ENCODE measurements around the gene TIE1. TPM values are rescaled to one million over a fixed set of nuclear protein-coding genes. Genes with fewer than 3 reads are reported as not detected.
A peak's percentile ranks its signal among the peaks of the same experiment; 100 is the strongest.

TIE1 gene
- total RNA-seq (2014; rRNA removed; shearing (Covaris generic)), result 135 and 139 TPM in 2 replicates
- 34.9 and 45.3 TPM in 2 replicates for polyA plus RNA-seq (2015; cell fraction: cytosol; rRNA removed)
- polyA plus RNA-seq (2015; cell fraction: nucleus; rRNA removed), result 101 and 121 TPM in 2 replicates

GRCh38 chr1:43300378-43301094 is at the start of gene TIE1:
Gene TIE1 (plus strand): TSS chr1:43300982. CDS start chr1:43301072, 90 bp downstream.
- DNase-seq (ENCODE audit: low read depth), result peak; percentile 70

DNA sequence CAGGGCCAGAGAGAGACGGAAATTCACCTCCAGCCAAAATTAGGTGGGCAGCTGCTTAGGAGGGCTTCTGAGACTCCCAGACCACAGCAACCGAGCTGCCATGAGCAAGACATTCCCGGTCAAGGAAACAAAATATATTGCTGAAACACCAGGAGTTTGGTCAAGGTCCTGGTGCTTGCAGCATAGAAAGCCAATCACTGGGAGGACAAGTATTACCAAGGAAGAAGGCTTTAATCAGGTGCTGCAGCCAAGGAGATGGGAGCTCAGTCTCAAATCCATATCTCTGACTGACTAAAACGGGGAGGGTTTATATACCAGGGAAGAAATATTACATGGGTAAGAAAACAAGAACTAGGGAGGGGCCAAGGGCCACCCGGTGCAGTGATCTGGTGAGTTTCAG is 49.8 kb upstream of the TIE1 start:
- no peak for DNase-seq (ENCODE audit: low read depth)

- no peak for DNase-seq (ENCODE audit: low read depth)
Measured at GRCh38 chr1:43252225-43252624, 48.6 kb upstream of the TIE1 start.

DNA sequence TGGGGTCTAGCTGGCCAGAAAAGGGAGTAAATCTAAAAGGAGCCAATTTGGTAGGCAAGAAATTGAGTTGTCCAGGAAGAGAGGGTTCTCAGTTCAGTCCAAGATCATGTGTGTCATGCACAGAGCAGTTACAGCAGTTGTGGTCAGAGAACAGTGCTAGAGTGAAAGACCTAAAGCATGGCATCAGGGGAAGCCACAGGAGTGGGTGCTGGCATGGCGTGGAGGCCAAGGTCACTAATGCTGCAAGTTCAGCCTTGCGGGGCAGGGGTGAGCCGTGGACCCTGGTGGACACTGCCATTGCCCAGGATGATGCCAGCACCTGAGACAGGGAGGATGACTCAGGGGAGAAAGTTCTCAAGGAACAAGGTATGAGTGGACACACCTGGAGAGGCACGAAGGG is 47.6 kb upstream of the TIE1 start:
- DNase-seq (ENCODE audit: low read depth), result no peak

DNA sequence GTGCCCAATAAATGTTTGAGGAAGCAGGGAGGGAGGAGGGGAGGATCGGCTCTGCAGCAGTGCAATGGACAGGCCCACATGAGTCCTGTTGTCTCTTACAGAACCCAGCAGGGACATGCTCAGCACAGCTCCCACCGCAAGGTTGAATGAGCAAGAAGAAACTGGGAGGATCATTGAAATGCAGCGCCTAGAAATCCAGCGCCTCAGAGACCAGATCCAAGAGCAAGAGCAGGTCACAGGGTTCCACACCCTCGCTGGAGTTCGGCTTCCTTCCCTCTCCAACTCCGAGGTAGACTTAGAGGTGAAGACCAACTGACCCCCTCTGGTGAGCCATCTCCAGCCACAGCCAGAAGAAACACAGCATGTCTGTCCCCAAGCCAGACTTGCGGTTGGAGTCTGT is 46.9 kb upstream of the TIE1 start:
- no peak for DNase-seq (ENCODE audit: low read depth)

DNA sequence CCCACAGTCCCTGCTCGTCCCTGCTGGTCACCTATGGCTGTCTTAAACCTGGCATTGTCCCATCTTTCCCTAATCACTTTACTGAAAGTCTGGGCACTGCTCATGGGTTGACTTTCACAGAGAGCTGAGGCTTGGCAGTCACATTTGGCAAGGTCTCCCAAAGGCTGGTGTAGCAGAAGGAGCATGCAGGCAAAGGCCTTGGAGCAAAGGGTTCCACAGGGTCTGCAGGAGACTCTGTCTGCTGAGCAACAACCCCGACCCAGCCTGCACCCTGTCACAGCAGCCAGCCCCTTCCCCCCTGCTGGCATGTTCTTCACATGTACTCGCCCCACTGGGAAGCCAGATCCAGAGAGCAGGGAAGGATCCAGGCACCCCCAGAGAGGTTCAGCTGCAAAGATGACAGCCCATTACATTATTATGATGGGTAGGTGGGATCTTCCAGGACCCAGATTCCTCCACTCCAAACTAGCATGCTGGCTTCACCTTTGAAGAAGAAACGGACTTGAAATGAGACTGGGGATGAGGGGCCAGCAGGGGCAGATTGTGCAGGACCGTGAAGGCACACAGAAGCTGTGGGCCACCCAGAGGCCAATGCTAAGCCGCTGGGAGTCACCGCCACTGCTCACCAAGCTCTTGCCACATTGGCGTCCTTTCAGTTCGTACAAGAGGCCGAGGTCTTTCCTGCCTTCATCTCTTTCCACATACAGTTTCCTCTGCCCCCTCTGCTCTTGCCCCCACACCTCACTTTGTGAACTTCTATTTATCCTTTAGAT is 45.2 kb upstream of the TIE1 start:
- DNase-seq (ENCODE audit: low read depth), result no peak

GRCh38 chr1:43256675-43257570 is 43.9 kb upstream of the TIE1 start:
- no peak for DNase-seq (ENCODE audit: low read depth)

DNA sequence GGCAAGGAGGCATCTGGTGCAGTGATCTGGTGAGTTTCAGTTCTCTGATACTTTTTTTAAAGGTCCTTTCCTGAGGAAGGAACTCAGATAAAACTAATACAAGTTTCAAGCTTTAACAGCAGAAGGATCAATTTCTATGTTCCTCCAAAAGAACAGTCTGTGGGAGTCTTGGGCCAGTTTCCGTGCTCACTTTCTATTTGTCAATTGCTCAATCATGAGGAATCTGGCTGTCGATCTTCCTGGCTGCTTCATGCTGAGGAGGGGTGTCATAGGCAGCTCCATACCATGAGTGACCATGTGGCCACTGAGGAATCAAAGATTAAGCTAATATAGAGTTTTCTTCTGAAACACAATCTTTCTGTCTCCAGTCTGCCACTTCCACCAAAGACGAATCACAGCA is 42.4 kb upstream of the TIE1 start:
- DNase-seq (ENCODE audit: low read depth), result no peak

DNA sequence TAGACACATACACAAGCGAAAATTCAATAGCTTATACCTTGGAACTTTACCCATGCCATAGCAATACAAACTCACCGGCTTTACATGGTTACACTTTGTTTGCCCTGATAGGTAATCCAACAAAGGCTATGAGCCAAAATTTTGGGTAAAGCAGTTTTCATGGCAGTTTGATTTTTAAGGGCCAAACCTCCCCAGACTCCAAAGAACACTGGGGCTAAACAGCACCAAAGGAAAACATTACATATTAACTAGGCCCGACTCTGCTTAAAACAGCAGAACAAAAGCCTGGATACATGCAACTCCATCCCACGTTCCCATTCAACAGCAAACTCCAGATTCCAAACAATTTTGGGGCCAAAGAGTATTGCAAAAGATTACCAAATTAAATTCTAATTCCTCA is 35.4 kb upstream of the TIE1 start:
- no peak for DNase-seq (ENCODE audit: low read depth)

GRCh38 chr1:43266881-43267280 is 33.9 kb upstream of the TIE1 start:
- no peak for DNase-seq (ENCODE audit: low read depth)

- peak; percentile 9 for DNase-seq (ENCODE audit: low read depth)
Measured at GRCh38 chr1:43267291-43267805, 33.4 kb upstream of the TIE1 start.

DNA sequence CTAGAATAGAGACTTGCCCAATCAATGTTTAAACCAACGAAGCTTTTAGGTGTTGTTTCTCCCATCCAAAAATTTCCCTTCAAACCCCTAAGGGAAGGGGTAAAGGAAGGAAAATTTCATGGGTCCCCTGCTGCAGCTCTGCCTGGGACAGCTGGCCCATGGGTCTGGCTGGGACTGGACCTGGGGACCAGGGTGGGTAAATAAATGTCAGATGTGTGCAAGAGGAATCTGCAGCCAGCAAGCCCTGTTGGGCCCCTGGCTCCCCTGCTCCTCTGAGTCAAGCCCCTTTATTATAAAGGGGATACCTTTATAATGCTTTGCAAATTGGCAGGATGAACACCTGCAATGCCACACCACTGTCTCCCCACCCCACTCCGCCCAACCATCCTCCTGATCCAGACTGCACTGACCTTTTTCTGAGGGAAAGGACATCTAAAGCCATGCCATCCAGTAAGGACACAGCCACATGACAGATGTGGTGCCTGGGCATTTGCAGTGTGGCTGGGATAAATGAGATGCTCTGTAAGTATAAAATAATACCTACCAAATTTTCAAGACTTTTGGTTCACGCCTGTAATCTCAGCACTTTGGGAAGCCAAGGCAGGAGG is 32.9 kb upstream of the TIE1 start:
- DNase-seq (ENCODE audit: low read depth), result no peak

DNA sequence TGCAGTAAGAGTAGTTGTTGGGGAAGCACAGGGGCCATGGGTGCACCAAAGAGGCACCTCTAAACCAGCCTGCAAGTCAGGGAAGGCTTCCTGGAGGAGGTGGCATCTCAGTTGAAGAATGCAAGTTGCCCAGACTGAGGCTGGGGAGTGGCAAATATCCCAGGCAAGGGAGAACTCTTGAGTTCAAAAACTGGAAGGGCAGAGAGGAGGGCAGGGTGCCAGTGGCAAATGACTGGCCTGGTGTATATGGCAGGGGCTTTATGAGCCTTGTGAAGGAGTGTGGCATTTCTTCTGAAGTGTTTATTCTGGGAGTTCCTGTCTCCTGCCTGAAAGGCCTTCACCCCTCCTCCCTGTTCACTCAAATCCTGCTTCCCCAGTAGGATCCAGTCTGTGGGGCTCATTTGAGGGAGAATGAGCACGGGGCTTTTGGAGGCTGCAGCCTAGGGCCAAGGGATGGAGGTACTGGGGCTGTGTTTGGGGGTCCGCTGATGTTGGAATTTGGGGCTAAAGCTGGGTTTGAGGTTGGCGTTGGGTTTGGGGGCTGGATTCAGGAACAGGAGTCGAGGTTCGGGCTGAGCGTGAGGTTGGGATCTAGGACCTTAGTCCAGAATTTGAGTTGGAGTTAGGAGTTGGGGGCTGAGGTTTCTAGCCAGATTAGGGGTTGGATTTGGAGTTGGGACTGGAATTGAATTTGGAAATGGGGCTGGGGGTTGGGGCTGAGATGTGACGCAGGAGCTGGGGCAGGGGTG is 31.0 kb upstream of the TIE1 start, which contains the start of gene TMEM125:
Gene TMEM125 (plus strand): TSS at position 357 of the 749 bp plus-strand sequence. CDS start 2,740 bp downstream, outside the sequence.
- DNase-seq (ENCODE audit: low read depth), result no peak

DNA sequence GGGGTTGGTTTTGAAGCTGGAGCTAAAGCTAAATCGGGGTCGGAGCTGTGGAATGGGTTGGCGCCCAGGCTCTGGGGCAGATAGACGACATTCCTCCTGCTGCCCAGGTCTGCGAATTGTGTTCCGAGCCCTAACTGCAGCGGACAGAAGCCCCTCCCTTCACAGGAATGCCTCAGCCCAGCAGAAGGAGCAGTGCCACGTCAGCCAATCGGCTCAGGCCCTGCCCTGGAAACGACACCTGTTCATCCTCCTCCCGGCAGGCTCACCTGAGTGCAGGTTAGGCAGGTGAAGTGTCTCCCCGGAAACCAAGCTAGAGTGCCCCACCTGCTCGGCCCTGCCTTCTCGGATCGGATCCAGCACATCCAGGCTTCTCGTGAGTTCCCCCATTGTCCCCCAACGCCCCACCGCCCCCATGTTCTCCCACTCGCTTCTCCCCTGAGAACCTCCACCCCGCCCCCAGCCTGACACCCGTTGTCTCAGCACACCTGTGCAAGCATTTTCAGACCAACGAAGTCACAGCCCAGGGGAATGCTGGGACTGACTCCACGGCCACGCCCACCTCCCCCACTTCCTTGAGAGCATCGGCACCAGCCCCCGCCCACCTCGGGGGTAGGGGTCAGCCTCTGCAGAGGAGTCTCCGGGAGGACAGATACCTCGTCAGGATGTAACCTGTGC is 30.2 kb upstream of the TIE1 start:
- no peak for DNase-seq (ENCODE audit: low read depth)

- no peak for DNase-seq (ENCODE audit: low read depth)
Measured at GRCh38 chr1:43271186-43272118, 29.3 kb upstream of the TIE1 start.

DNA sequence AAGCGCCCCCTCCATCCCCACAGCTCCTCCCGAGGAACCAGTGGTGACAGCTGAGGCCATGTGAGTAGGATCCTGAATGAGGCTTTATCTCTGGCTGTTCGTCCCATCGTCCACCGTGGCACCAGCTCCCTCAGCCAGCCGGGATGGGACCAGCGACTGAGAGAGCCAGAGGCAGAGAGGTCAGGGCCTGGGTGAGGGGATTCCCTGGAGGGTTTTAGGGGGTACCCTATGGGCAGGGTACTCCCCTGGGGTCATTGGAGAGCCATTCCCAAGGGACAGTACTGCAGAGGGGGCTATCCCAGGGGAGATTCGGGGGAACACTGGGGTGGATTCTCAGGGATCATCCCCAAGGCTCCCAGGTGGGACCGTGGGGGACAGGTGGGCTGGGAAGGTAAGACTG is 28.6 kb upstream of the TIE1 start:
- no peak for DNase-seq (ENCODE audit: low read depth)

- no peak for DNase-seq (ENCODE audit: low read depth)
Measured at GRCh38 chr1:43272576-43273571, 27.9 kb upstream of the TIE1 start.

Measured in HT1080 (cell line).